Osteoblast (primary cell): ENCODE measurements around the gene RPL10A. TPM values are rescaled to one million over a fixed set of nuclear protein-coding genes. Genes with fewer than 3 reads are reported as not detected.

ENCODE experiments used
- DNase-seq: peaks from one replicate; pipeline ENCODE4 v3.0.0; 2011; ENCODE audit warnings: low spot score, mixed read lengths; ENCODE audit not compliant: insufficient read length; ENCODE audit errors: missing footprints
- H2AFZ ChIP-seq: 2 replicates; pipeline ENCODE4 v1.6.0; 2011; ENCODE audit warnings: mild to moderate bottlenecking, low read length
- H3K27ac ChIP-seq: 2 replicates; pipeline ENCODE4 v1.5.1; 2011; ENCODE audit warnings: mild to moderate bottlenecking, low read depth, low read length, moderate library complexity
- H3K27me3 ChIP-seq: 2 replicates; pipeline ENCODE4 v1.6.0; 2012; ENCODE audit warnings: mild to moderate bottlenecking, control low read depth, inconsistent platforms, low read length, moderate library complexity; ENCODE audit not compliant: insufficient read depth
- H3K36me3 ChIP-seq: 2 replicates; pipeline ENCODE4 v1.5.1; 2011; ENCODE audit warnings: mild to moderate bottlenecking, low read length, control low read depth, moderate library complexity; ENCODE audit not compliant: insufficient read depth
- H3K4me1 ChIP-seq: 2 replicates; pipeline ENCODE4 v1.5.1; 2011; ENCODE audit warnings: mild to moderate bottlenecking, low read length, control low read depth, moderate library complexity; ENCODE audit not compliant: insufficient read depth
- H3K4me2 ChIP-seq: 2 replicates; pipeline ENCODE4 v1.6.0; 2011; ENCODE audit warnings: mild to moderate bottlenecking, low read length; ENCODE audit not compliant: insufficient read depth
- H3K4me3 ChIP-seq: fragments of 200-600 bp; sonication (generic); 3 replicates; pipeline ENCODE4 v1.5.1; 2012; ENCODE audit warnings: mild to moderate bottlenecking, low read length, inconsistent platforms; ENCODE audit not compliant: insufficient read depth
- H3K79me2 ChIP-seq: 2 replicates; pipeline ENCODE4 v1.6.0; 2012; ENCODE audit warnings: mild to moderate bottlenecking, low read length, control low read depth, inconsistent platforms; ENCODE audit not compliant: insufficient read depth
- H3K9me3 ChIP-seq: 2 replicates; pipeline ENCODE4 v1.5.1; 2011; ENCODE audit warnings: low read depth, low read length, control low read depth
- H4K20me1 ChIP-seq: 2 replicates; pipeline ENCODE4 v1.6.0; 2012; ENCODE audit warnings: mild to moderate bottlenecking, low read length, control low read depth; ENCODE audit not compliant: insufficient read depth
- CTCF ChIP-seq: IDR thresholded peaks from 2 replicates; pipeline ENCODE4 v1.5.1; 2011; ENCODE audit warnings: mild to moderate bottlenecking, low read depth, low read length, moderate library complexity; ENCODE audit errors: extremely low read depth
- total RNA-seq: library from RNA; depleted of rRNA; stranded (reverse); fragments of >200 nt; gene quantifications from 2 replicates; pipeline ENCODE4 v1.2.3, GENCODE V29; 2012

RPL10A gene
- total RNA-seq, 1 donor: 1,373 TPM

GRCh38 chr6:35448191-35448590 lies 20.0 kb upstream of the RPL10A start:
- no peak for DNase-seq
- Histone ChIP-seq H3K4me3 (no peak overlapping the region), H3K79me2 (no peaks in the 10 kb centered on the region), H3K4me2 (no peak overlapping the region), H3K4me1 (peaks cover 10% of the 10 kb centered on the region), H4K20me1 (no peaks in the 10 kb centered on the region), H3K27me3 (peaks cover 4% of the 10 kb centered on the region), H2AFZ (no peak overlapping the region), H3K27ac (no peak overlapping the region), H3K9me3 (no peaks in the 10 kb centered on the region), H3K36me3 (no peaks in the 10 kb centered on the region)
- no peak for TF ChIP-seq CTCF

- TF ChIP-seq CTCF: peak; percentile 67
- H3K9me3 ChIP-seq: no peaks in the 10 kb centered on the region
- no peaks in the 10 kb centered on the region for H3K79me2 ChIP-seq
- H3K27me3 ChIP-seq: peaks cover 4% of the 10 kb centered on the region
- H2AFZ ChIP-seq: no peak overlapping the region
- peaks cover 21% of the 10 kb centered on the region for H3K4me1 ChIP-seq
- no peak overlapping the region for H3K27ac ChIP-seq
- no peaks in the 10 kb centered on the region for H3K36me3 ChIP-seq
- DNase-seq: peak; percentile 95
- peak overlapping the region; percentile 29 for H3K4me2 ChIP-seq
- no peak overlapping the region for H3K4me3 ChIP-seq
- H4K20me1 ChIP-seq: no peaks in the 10 kb centered on the region
Measured at GRCh38 chr6:35449287-35449881, 18.8 kb upstream of the RPL10A start.

- H3K9me3 ChIP-seq: no peaks in the 10 kb centered on the region
- peaks cover 26% of the 10 kb centered on the region for H3K4me1 ChIP-seq
- H4K20me1 ChIP-seq: no peaks in the 10 kb centered on the region
- H3K36me3 ChIP-seq: peaks cover 3% of the 10 kb centered on the region
- peak overlapping the region; percentile 85 for H3K4me3 ChIP-seq
- peak; percentile 3 for DNase-seq
- H3K79me2 ChIP-seq: peaks cover 9% of the 10 kb centered on the region
- peak overlapping the region; percentile 4 for H2AFZ ChIP-seq
- peak overlapping the region; percentile 92 for H3K4me2 ChIP-seq
- TF ChIP-seq CTCF: no peak
- peaks cover 4% of the 10 kb centered on the region for H3K27me3 ChIP-seq
- no peak overlapping the region for H3K27ac ChIP-seq
Measured at GRCh38 chr6:35451354-35452182, 16.6 kb upstream of the RPL10A start.
